ENCODE data around the gene STRIP2.

Gene STRIP2

GRCh38 chr7:129423700-129424410 is 10.4 kb upstream of the STRIP2 start:
- 0 out of 2 replicates have a peak, but pooled peaks cover 5% of the 10 kb centered on the region for H3K36me3 ChIP-seq (ENCODE audit: insufficient read depth, low read length)

GRCh38 chr7:129426482-129426881 is 7.8 kb upstream of the STRIP2 start:
- Histone ChIP-seq H3K4me2 (ENCODE audit: insufficient read depth, low read length) (no peak overlapping the region), H3K4me1 (ENCODE audit: insufficient read depth, low read length) (no peaks in the 10 kb centered on the region), H3K9me3 (ENCODE audit: insufficient read depth, low read length, severe bottlenecking) (no peaks in the 10 kb centered on the region), H4K20me1 (ENCODE audit: insufficient read depth, low read length) (no peaks in the 10 kb centered on the region), H3K79me2 (ENCODE audit: insufficient read depth, low read length) (no peaks in the 10 kb centered on the region), H3K4me3 (ENCODE audit: low read depth in 1 of 2, low read length in 2 of 2) (no peak overlapping the region), H2AFZ (ENCODE audit: low read depth, low read length) (no peak overlapping the region), H3K27ac (ENCODE audit: low read length) (no peak overlapping the region), H3K36me3 (ENCODE audit: insufficient read depth, low read length) (0 out of 2 replicates have a peak, but pooled peaks cover 5% of the 10 kb centered on the region), H3K27me3 (ENCODE audit: insufficient read depth, low read length, poor library complexity) (no peaks in the 10 kb centered on the region), H3K9ac (ENCODE audit: low read depth, low read length) (no peak overlapping the region)
- no peak for TF ChIP-seq CTCF (IDR thresholded peaks at IDR 0.05; ENCODE audit: borderline replicate concordance, extremely low read depth, low read length, poor library complexity, severe bottlenecking)
- no peak for TF ChIP-seq EZH2 (IDR thresholded peaks at IDR 0.05; ENCODE audit: borderline replicate concordance, low read depth, low read length, severe bottlenecking)
- DNase-seq (no peak), ATAC-seq (ENCODE audit: insufficient read depth, low read depth) (peak; percentile 50; the same call in 2 of the 3 replicates)

More at GRCh38 chr7:129423700-129424410, 10.4 kb upstream of the STRIP2 start:
- no peak overlapping the region for H3K4me3 ChIP-seq (ENCODE audit: low read depth in 1 of 2, low read length in 2 of 2)
- H2AFZ ChIP-seq (ENCODE audit: low read depth, low read length) = no peak overlapping the region
- ATAC-seq (ENCODE audit: insufficient read depth, low read depth) (no peak), DNase-seq (no peak)
- H3K27me3 ChIP-seq (ENCODE audit: insufficient read depth, low read length, poor library complexity) = no peaks in the 10 kb centered on the region
- H3K9me3 ChIP-seq (ENCODE audit: insufficient read depth, low read length, severe bottlenecking) = no peaks in the 10 kb centered on the region
- no peaks in the 10 kb centered on the region for H3K79me2 ChIP-seq (ENCODE audit: insufficient read depth, low read length)
- no peak overlapping the region for H3K4me2 ChIP-seq (ENCODE audit: insufficient read depth, low read length)
- no peaks in the 10 kb centered on the region for H3K4me1 ChIP-seq (ENCODE audit: insufficient read depth, low read length)
- TF ChIP-seq CTCF (IDR thresholded peaks at IDR 0.05; ENCODE audit: borderline replicate concordance, extremely low read depth, low read length, poor library complexity, severe bottlenecking) (no peak), EZH2 (IDR thresholded peaks at IDR 0.05; ENCODE audit: borderline replicate concordance, low read depth, low read length, severe bottlenecking) (no peak)
- H3K27ac ChIP-seq (ENCODE audit: low read length) = no peak overlapping the region
- no peaks in the 10 kb centered on the region for H4K20me1 ChIP-seq (ENCODE audit: insufficient read depth, low read length)
- H3K9ac ChIP-seq (ENCODE audit: low read depth, low read length) = no peak overlapping the region

- Histone ChIP-seq H3K4me2 (ENCODE audit: insufficient read depth, low read length) (no peak overlapping the region), H3K4me1 (ENCODE audit: insufficient read depth, low read length) (no peaks in the 10 kb centered on the region), H3K36me3 (ENCODE audit: insufficient read depth, low read length) (0 out of 2 replicates have a peak, but pooled peaks cover 5% of the 10 kb centered on the region), H3K27ac (ENCODE audit: low read length) (no peak overlapping the region), H3K27me3 (ENCODE audit: insufficient read depth, low read length, poor library complexity) (peaks cover under 1% of the 10 kb centered on the region), H3K79me2 (ENCODE audit: insufficient read depth, low read length) (no peaks in the 10 kb centered on the region), H3K9ac (ENCODE audit: low read depth, low read length) (no peak overlapping the region), H3K4me3 (ENCODE audit: low read depth in 1 of 2, low read length in 2 of 2) (no peak overlapping the region), H2AFZ (ENCODE audit: low read depth, low read length) (no peak overlapping the region), H3K9me3 (ENCODE audit: insufficient read depth, low read length, severe bottlenecking) (no peaks in the 10 kb centered on the region), H4K20me1 (ENCODE audit: insufficient read depth, low read length) (no peaks in the 10 kb centered on the region)
- TF ChIP-seq CTCF (IDR thresholded peaks at IDR 0.05; ENCODE audit: borderline replicate concordance, extremely low read depth, low read length, poor library complexity, severe bottlenecking) (no peak), EZH2 (IDR thresholded peaks at IDR 0.05; ENCODE audit: borderline replicate concordance, low read depth, low read length, severe bottlenecking) (no peak)
- DNase-seq (no peak), ATAC-seq (ENCODE audit: insufficient read depth, low read depth) (no peak)
These were observed 6.6 kb upstream of the STRIP2 start for GRCh38 chr7:129427526-129428045.
